Activated CD8-positive, alpha-beta memory T cell treated with anti-CD3 and anti-CD28 coated beads, Interleukin-2, amount 50 U/mL, for 1 hour (primary cell): ENCODE data around the gene CD24.
"Not testable (repeated sequence)": the region's sequence is repeated elsewhere in the genome, so short reads cannot be mapped to it uniquely, and the experiment has no call there.

Experiments used
- DNase-seq: peaks from one replicate; pipeline ENCODE4 v3.0.0-alpha.2; 2020; ENCODE audit errors: extremely low read depth

The CD24 gene, protein sequence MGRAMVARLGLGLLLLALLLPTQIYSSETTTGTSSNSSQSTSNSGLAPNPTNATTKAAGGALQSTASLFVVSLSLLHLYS

GRCh38 chr6:106974336-106974998, at the start of gene CD24:
CD24 (minus strand) TSS chr6:106974729; CDS start chr6:106974646, 83 bp downstream.
- no peak for DNase-seq

DNA sequence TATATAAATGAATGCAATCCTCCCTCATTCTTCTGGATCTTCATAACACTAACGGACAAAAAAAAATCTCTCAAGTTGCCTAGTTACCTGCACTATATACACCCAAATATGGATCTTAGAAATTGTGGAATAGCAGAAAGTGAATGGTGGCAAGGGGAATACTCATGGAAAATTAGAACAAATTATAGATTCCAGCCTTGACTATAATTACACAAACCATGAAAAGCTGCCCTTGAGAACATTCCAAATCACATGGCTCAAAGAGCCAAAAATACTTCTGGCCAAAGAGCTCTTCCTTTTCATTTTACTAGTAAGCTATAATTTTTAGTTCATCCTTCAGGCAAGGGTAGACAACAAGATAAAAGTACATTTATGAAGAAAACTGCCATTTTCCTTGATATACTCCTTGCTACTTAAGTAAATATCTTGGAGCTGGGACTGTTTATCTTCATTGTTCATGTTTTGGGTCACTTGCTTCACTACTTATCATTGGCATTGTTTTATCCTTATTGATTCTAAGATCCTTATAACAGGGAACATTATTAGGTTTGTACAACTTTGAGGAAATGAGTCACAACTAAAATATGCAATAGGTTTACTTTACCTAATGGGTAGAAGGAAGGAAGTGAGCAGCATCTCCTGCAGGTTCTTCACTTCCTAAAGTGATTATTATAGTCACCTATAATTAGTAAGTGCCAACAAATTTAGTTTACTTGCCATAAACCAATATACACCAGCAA, 47.1 kb upstream of the CD24 start:
- no peak for DNase-seq

DNA sequence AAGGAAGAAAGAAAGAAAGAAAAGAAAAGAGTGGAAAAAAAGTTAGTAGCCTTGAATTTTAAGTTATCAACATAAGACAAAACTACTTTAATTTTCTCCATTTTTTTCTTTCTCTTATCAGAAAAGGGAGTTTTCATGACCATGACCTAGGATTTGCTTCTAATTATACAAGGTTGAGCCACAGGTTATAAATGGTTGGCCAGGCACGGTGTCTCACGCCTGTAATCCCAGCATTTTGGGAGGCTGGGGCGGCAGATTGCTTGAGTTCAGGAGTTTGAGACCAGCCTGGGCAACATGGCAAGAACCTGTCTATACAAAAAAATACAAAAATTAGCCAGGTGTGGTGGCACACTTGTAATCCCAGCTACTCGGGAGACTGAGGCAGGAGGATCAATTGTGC, 45.7 kb upstream of the CD24 start:
- no peak for DNase-seq

- DNase-seq = not testable (repeated sequence)
Observed at GRCh38 chr6:107019628-107020027, 45.1 kb upstream of the CD24 start.

DNA sequence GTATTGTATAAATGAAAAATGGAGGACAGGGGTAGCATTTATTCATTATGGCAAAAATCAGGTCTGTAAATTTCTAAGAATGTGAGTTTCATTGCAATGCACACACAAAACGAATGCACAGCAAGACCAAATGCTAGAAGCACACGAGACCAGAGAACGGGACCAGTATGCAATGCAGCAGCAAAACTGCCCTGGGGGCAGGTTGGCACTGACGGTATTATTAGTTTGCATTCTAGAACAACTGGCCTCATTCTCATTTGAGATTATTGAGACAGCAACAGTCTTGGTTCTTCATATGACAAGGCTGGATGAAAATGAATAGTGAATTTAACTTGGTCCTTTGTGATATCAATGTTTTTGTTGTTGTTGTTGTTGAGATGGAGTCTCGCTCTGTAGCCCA, 44.5 kb upstream of the CD24 start:
- DNase-seq = no peak

- no peak for DNase-seq
Observed at GRCh38 chr6:107009499-107009898, 35.0 kb upstream of the CD24 start.

GRCh38 chr6:106997392-106998158, 23.0 kb upstream of the CD24 start:
- DNase-seq = no peak

- no peak for DNase-seq
Observed at GRCh38 chr6:106995640-106996039, 21.1 kb upstream of the CD24 start.

- DNase-seq = not testable (repeated sequence)
Observed at GRCh38 chr6:106989737-106990136, 15.2 kb upstream of the CD24 start.

DNA sequence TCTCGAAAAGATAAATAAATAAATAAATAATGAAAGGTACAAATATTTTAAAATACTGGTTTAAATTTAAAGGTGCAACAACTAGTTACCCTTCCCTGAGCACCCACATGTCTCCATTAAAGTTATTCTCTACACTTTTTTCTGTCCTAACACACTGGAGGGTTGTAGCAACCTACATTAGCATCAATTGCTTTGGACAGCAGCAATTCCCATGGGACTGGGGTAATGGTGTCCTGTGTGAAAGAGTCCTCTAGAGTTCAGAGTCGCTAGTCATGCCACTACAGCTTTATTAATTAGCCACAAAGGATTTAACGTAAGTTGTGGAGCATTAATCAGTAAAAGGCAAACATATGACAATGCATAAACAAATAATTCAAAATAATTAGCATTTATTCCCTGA, 14.1 kb upstream of the CD24 start:
- DNase-seq = no peak

GRCh38 chr6:106981926-106982325, 7.4 kb upstream of the CD24 start:
- no peak for DNase-seq

- DNase-seq = no peak
Observed at GRCh38 chr6:106980926-106981325, 6.4 kb upstream of the CD24 start.

DNA sequence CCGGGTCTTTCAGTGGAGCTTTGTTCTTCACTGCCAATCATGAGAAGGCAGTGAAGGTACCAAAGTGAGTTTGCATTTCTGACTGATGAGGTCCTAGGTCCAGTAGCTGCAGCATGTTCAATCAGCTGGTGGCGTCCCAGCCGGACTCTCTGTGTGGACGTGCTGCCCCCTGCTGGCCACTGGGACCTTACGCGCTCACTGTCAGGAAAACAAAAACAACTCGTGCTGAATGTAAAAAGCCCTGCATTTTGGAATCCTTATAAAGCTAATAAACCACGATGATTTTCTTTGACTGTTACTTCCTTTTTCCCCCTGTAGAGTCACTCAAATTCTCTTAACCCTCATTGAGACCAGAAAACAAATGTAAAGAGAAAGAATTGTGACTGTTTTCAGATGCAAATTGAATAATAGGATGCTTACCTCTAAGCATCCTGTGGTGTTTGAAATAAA, 4.9 kb upstream of the CD24 start:
- DNase-seq = peak; percentile 20

- no peak for DNase-seq
Observed at GRCh38 chr6:106977246-106977645, 2.7 kb upstream of the CD24 start.

DNA sequence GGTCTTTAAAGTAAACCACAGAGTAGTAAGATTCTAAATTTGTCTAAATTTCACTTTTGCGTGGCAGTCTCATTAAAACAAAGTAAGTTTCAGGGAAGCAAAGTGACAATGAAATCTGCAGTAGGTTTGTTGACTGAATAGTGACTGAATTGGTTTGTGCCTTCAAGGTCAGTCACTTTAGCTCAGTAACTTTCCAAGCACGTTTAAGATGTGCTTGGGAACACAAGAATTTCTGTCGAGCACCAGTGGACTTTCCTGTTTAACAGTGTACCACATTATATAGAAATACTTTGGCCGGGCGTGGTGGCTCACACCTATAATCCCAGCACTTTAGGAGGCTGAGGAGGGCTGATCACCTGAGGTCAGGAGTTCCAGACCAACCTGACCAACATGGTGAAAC, 1.7 kb upstream of the CD24 start:
- no peak for DNase-seq

DNA sequence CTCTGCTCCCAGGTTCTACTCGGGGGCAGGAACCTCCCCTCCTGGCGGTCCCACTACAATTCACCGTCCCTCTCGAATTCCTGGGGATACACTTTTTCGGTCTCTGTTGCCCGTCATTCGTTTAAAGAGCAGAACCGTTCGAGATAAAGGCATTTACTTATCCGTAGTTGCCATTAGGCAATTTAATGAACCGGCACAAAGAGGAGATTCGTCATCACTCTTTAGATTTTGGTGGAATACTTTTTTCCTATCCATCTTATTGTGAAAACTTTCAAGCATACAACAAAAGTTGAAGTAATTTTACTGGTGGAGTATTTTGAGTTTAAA, 1.2 kb upstream of the CD24 start:
- no peak for DNase-seq

DNA sequence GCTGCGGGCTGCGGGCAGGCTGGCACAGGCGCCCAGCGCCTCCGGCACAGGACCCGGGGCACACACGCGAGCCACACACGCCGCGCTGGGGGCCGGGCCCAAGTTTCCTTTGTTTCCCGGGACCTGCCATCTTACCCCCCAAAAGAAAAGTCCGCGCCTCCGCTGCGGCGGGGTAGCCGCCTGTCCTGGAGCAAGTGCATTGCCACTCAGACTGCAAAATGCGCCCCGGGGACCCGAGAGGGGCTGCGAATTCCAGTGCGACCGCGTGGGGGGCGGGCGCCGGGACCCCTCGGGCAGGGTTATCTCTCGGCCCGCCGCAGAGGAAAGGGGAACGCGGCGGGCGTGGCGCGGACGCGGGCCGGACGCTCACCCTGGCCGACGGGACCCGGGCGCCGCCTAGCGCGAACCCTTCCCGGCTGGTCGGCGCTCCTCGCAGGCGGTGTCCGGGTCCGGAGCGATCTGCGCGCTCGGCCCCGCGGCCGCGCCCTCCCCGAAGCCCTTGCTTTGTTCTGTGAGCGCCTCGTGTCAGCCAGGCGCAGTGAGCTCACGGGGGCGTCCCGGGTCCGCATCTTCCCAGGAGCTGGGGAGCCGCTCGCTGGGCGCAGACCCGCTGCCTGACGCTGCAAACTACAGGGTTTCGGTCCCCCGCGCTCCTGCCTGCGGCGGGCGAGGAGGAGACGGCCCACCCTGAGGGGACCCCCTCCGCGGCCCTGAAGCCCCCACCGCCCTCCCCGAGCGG, 639 bp upstream of the CD24 start:
- no peak for DNase-seq

GRCh38 chr6:106973836-106974335, 643 bp downstream of the CD24 start:
- DNase-seq = no peak

GRCh38 chr6:106973018-106973835, 1.3 kb downstream of the CD24 start:
- DNase-seq = no peak

DNA sequence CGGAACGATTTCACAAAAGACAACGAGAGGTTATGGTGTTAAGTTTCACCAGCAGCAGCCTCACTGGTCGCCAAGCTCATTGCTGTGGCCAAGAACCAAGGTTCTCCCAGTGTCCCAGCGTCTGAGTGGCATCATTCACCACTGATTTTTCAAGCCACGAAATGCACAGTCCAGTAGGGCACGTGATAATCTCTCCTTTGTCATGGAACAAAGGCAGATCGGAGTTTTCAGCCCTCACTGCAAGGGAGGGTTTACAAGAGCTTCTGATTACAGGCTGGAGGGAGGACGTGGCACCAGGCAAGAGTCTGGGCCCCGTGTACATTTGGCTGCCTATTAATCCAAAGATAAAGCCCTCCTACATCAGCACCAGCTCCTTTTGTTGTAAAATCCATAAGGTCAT, 2.0 kb downstream of the CD24 start:
- no peak for DNase-seq

- not testable (repeated sequence) for DNase-seq
Observed at GRCh38 chr6:106970769-106971168, 3.8 kb downstream of the CD24 start.
